ELR (cell line): ENCODE results near the gene BTBD9.

Source experiments
- DNase-seq: peaks from one replicate; pipeline ENCODE4 v3.0.0-alpha.2; 2015; ENCODE audit warnings: low read depth

Gene BTBD9

GRCh38 chr6:38481211-38481836 is 158.4 kb downstream of the BTBD9 start:
- DNase-seq = no peak

GRCh38 chr6:38480036-38480435 is 159.7 kb downstream of the BTBD9 start:
- DNase-seq = no peak

- DNase-seq = no peak
These were observed 160.4 kb downstream of the BTBD9 start for GRCh38 chr6:38479331-38479730.

- DNase-seq = no peak
These were observed 162.0 kb downstream of the BTBD9 start for GRCh38 chr6:38477680-38478260.

DNA sequence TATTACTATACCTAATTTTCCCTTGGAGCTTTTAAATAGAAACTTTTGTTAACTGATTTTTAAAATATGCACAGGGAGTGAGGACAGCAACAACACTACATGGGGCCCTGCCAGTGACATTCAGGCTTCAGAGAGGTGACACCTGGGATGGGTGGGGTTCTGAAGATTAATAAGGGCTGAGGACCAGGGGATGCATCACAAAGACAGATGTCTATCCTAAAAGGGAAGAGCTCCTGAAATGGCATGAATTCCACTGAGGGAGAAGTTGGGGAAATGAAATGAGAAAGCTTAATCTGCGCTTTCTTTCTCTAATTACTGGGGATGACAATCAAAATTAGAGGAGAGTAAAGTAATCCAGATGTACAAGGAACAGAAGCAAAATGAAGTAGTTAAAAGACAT is 162.8 kb downstream of the BTBD9 start:
- DNase-seq = no peak

DNA sequence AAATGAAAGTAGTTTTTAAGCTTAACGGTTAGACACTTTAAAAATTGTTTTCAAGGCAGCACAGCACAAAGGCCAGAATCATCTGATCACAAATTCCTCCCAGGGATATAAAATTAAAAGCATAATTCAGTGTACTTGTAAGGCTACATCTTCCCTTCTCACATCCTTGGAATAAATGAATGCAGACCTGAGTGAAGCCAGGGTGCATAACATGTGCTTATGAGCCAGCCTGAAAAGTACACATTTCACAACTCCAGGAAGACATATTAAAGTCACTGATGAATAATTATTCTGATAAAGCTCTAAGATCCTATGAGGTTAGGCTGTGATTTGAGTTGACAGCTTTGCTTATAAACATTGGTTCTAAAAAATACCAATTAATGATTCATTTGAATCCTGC is 163.6 kb downstream of the BTBD9 start:
- DNase-seq = no peak

GRCh38 chr6:38470548-38470947 is 169.2 kb downstream of the BTBD9 start:
- DNase-seq = no peak

GRCh38 chr6:38467566-38467965 is 172.2 kb downstream of the BTBD9 start:
- no peak for DNase-seq

GRCh38 chr6:38460186-38460585 is 179.5 kb downstream of the BTBD9 start:
- DNase-seq = no peak

GRCh38 chr6:38459291-38459690 is 180.4 kb downstream of the BTBD9 start:
- peak; percentile 32 for DNase-seq

DNA sequence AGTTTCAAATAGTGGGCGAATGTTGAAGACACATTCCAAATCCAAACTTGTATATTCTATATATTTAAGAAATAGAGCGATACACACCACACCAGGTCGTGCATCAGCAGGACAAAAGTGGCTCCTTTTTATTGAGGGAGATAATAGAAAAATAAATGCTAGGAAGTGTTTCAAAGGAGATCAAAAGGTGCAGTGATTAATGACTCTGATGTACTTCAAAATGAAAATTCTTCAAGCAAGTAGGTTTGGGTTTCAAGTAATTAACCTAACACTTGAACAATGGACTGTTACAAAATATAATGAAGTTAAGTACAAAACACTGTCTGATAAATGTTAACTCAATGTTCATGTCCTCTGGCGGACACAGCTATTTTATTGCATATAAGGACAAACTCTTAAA is 185.9 kb downstream of the BTBD9 start:
- no peak for DNase-seq

DNA sequence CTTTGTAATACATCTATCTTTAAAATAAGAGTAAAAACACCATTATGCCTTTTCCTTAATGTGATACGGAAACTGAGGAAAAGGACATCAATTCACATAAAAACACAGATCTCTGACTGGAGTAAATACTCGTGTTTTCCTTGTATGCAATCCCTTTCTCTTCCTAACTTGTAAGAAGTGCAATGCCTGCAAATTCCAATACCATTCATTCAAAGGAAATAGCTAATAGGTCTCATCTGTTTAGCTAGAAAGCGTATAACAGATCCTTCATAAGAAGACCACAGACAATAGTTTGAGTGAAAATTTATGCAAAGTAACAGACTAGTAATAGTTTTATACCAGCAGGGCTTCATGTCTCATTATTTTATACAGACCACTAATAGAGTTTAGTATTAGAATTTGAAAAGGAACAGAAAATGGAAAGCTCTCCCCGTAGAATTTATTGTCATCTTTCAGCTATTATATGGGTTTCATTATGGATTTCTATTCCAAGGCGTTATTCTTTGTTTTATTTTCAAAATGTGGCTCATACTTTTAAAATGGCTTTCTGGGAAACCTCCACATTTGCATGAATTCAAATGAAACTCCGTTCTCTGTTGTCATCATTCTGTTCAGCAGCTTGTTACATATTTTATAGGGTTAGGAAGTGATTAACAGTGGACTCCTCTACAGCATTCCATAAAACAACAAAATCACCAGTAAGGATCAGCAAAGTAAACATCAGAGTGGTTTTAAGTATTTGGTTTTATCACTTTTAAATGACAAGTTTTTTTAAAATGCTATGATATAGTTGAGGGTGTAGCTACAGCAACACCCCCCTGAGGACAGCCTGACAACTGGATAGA is 186.7 kb downstream of the BTBD9 start:
- DNase-seq = no peak

DNA sequence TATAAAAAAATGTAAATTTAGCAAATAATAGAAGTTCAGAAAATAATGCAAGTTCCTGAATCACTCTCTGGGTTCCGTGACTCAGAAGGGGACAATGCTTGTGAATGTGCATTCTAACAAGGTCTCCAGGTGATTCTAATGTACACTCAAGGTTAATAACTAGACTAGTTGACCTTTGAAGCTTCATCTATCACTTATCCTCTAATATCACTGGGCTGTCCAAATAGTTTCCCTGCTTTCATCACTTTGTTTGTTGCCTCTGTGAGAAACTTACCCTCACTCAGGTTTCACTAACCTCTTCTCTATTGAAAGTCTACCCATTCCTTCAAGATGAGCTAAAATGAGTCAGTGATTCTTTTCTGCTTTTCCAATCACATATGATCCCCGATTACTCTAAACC is 189.0 kb downstream of the BTBD9 start:
- no peak for DNase-seq

DNA sequence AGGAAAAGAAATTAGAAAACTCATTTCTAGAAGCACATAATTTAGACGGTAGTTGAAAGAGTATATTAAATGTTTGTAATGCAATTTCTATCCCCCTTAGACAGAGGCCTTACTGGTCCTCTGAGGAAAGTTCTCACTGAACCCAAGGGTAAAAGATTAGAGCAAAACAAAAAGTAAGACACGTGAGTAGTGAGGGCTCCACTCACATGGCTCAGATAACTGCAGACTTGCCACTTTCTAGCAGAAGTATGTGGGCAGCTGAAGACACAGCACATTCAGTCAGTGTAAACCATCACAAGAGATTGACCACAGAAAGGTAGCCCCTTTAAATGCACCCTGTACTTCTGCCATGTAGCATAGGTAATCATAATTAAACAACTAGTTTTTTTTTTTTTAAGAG is 193.8 kb downstream of the BTBD9 start:
- DNase-seq = no peak

GRCh38 chr6:38445336-38445735 is 194.4 kb downstream of the BTBD9 start:
- DNase-seq = no peak

DNA sequence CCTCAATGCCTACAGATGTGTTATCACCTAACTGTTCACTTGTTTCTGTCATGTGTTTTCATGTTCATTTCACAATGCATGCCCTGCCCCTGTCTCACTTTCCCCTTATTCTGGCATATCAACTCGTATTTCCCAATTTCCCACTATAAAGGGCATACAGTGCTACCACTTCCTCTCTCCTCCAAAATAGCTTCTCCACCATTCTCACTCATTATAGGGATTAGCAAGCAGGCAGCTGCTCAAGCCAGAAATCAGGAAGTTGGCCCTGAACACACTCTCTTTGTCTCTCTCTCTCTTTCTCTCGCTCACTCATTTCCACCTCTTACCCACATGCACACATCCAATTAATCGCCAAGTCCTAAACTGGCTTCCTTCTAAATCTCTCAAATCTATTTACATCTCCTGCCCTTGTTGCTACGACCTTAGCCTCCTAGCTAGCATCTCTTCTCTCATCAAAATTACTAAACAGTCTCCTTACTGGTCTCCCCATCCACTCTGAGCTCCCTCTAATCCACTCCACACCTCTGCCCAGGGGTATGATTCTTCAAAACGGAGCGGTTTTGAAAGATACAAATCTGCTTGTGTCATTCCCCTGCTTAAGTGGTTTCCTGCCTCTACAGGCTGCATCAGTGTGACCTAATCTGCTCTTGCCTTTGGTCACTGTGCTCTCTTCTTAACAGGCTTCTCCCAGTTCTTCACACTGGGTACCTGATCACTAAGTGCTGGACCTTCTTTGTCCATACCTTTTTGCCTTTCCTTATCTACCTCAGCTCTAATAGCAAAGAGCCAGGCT is 196.2 kb downstream of the BTBD9 start:
- DNase-seq = peak; percentile 23

- DNase-seq = no peak
These were observed 201.6 kb downstream of the BTBD9 start for GRCh38 chr6:38438097-38438496.

- DNase-seq = peak; percentile 92
These were observed 202.8 kb downstream of the BTBD9 start for GRCh38 chr6:38436726-38437465.

GRCh38 chr6:38435330-38435729 is 204.4 kb downstream of the BTBD9 start:
- no peak for DNase-seq

DNA sequence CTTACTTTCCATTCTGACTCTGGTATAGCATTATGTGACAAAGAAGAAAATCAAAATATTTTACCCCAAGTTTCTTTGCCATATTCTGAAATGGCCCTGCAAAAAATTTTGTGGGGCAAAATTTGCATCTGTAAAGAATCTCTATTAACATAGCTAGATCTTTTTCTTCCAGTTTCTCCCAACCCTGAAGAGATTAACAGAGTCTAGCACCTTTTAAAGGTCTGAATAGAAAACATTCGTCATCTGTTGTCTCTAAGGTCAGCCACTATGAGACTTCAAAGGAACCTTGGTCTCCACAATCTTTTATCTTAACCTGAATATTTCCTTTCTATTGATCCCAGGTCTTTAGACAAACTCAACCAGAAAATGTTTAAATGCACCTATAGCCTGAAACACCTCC is 205.7 kb downstream of the BTBD9 start:
- DNase-seq = no peak

DNA sequence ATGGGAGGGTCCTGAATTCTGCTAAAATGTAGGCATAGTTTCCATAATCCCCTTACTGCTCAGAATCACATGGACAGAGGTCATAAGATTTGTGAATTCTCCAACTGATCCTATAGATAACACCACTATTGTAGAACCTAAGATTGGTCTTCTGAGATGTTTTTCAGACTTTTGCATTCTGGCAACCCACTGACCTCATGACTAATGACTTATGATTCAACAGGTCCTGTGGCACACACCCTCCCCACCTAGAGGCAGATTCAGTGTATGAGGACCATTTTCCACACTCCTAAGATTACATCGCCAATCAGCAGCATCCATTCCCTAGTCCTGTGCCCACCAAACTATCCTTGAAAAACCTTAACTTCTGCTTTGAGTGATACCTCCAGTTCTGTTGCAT is 207.2 kb downstream of the BTBD9 start:
- DNase-seq = peak; percentile 76

GRCh38 chr6:38432079-38432478 is 207.7 kb downstream of the BTBD9 start:
- DNase-seq = no peak
